IMR-90 (cell line): Measurements from ENCODE around the gene TCOF1. TPM values are rescaled to one million over a fixed set of nuclear protein-coding genes. Genes with fewer than 3 reads are reported as not detected.

Source experiments
- ATAC-seq: fragments of 200-7000 bp; cut with Tn5 transposase; 2 replicates; pipeline ENCODE4 v1.9.1; 2020; ENCODE audit warnings: low read depth, mild to moderate bottlenecking, moderate library complexity
- BruUV-seq: library from RNA; stranded (reverse); fragments of 400-500 nt; replicated peaks from 2 replicates; lab custom pipeline; 2021; lab: Mats Ljungman, UMichigan
- CTCF ChIA-PET: fragments of 300-600 bp; formaldehyde crosslinking; extraction: SDS; loops from one replicate; lab custom pipeline; 2021; ENCODE audit warnings: antibody characterized with exemption; lab: Yijun Ruan, JAX
- POLR2A ChIA-PET: fragments of 300-600 bp; sonication (Branson Sonifier 250); formaldehyde crosslinking; loops from one replicate; lab custom pipeline; 2022; ENCODE audit warnings: antibody characterized with exemption; ENCODE audit not compliant: unreplicated experiment; lab: Charles Lee
- DNase-seq: peaks from one replicate; pipeline ENCODE4 v3.0.0; 2013
- H2AFZ ChIP-seq: replicated peaks from 2 replicates; pipeline ENCODE3; 2013; ENCODE audit warnings: low read length, mild to moderate bottlenecking; ENCODE audit not compliant: poor library complexity
- H2AK5ac ChIP-seq: 2 replicates; pipeline ENCODE4 v1.6.1; 2013; ENCODE audit warnings: low read depth, low read length, inconsistent platforms
- H2AK9ac ChIP-seq: replicated peaks from 2 replicates; pipeline ENCODE3; 2013; ENCODE audit warnings: mild to moderate bottlenecking, low read depth, low read length, moderate library complexity; ENCODE audit not compliant: poor library complexity
- H2BK120ac ChIP-seq: 2 replicates; pipeline ENCODE4 v1.6.1; 2013; ENCODE audit warnings: low read depth, low read length, inconsistent platforms
- H2BK15ac ChIP-seq: 3 replicates; pipeline ENCODE4 v1.6.1; 2013; ENCODE audit warnings: low read depth, low read length, inconsistent platforms
- H2BK20ac ChIP-seq: 2 replicates; pipeline ENCODE4 v1.6.1; 2013; ENCODE audit warnings: low read depth, mild to moderate bottlenecking, inconsistent platforms, low read length, moderate library complexity
- H2BK5ac ChIP-seq: 2 replicates; pipeline ENCODE4 v1.6.1; 2013; ENCODE audit warnings: mild to moderate bottlenecking, low read depth, low read length, inconsistent platforms; ENCODE audit not compliant: poor library complexity, severe bottlenecking
- H3K14ac ChIP-seq: replicated peaks from 2 replicates; pipeline ENCODE4 v1.6.1; 2013; ENCODE audit warnings: low read depth, low read length, inconsistent platforms
- H3K18ac ChIP-seq: 2 replicates; pipeline ENCODE4 v1.6.1; 2013; ENCODE audit warnings: low read depth, low read length, control low read depth
- H3K23ac ChIP-seq: 2 replicates; pipeline ENCODE4 v1.6.1; 2013; ENCODE audit warnings: low read depth, low read length, inconsistent platforms
- H3K27ac ChIP-seq: 2 replicates; pipeline ENCODE4 v1.5.1; 2013; ENCODE audit warnings: mild to moderate bottlenecking, control low read depth, low read length; ENCODE audit not compliant: insufficient read depth
- H3K27me3 ChIP-seq: 2 replicates; pipeline ENCODE4 v1.6.1; 2013; ENCODE audit warnings: low read length; ENCODE audit not compliant: control insufficient read depth, insufficient read depth
- H3K36me3 ChIP-seq: 2 replicates; pipeline ENCODE4 v1.6.1; 2013; ENCODE audit warnings: low read length, mixed read lengths; ENCODE audit not compliant: control insufficient read depth, insufficient read depth
- H3K4ac ChIP-seq: 2 replicates; pipeline ENCODE4 v1.6.1; 2013; ENCODE audit warnings: low read depth, low read length, inconsistent platforms
- H3K4me1 ChIP-seq: 2 replicates; pipeline ENCODE4 v1.6.1; 2013; ENCODE audit warnings: low read length, mixed read lengths; ENCODE audit not compliant: control insufficient read depth, insufficient read depth
- H3K4me2 ChIP-seq: 2 replicates; pipeline ENCODE4 v1.6.1; 2013; ENCODE audit warnings: low read depth, mild to moderate bottlenecking, control low read depth, low read length, moderate library complexity
- H3K4me3 ChIP-seq: 2 replicates; pipeline ENCODE4 v1.5.1; 2013; ENCODE audit warnings: low read depth, mild to moderate bottlenecking, control low read depth, low read length, moderate library complexity; ENCODE audit not compliant: insufficient read depth
- H3K56ac ChIP-seq: 2 replicates; pipeline ENCODE4 v1.6.1; 2013; ENCODE audit warnings: low read length, inconsistent platforms; ENCODE audit not compliant: insufficient read depth; ENCODE audit errors: extremely low read depth
- H3K79me1 ChIP-seq, 2 experiments: 2 replicates each; pipeline ENCODE4 v1.6.1; 2013; ENCODE audit warnings: low read length in 2 of 2, inconsistent platforms in 1 of 2, low read depth in 1 of 2
- H3K9ac ChIP-seq: 2 replicates; pipeline ENCODE4 v1.6.1; 2013; ENCODE audit warnings: low read depth, low read length, control low read depth
- H3K9me1 ChIP-seq: 2 replicates; pipeline ENCODE4 v1.6.1; 2013; ENCODE audit warnings: low read length, inconsistent platforms; ENCODE audit not compliant: insufficient read depth
- H3K9me3 ChIP-seq: 2 replicates; pipeline ENCODE4 v1.6.1; 2013; ENCODE audit warnings: low read length; ENCODE audit not compliant: control insufficient read depth, insufficient read depth
- H4K20me1 ChIP-seq: 2 replicates; pipeline ENCODE4 v1.6.1; 2013; ENCODE audit warnings: low read length, inconsistent platforms; ENCODE audit not compliant: insufficient read depth
- H4K5ac ChIP-seq: 2 replicates; pipeline ENCODE4 v1.6.1; 2013; ENCODE audit warnings: mild to moderate bottlenecking, low read depth, low read length, control low read depth
- H4K8ac ChIP-seq, 2 experiments: 2 replicates each; pipeline ENCODE4 v1.6.1; 2013; ENCODE audit warnings: low read depth in 2 of 2, low read length in 2 of 2, control low read depth in 1 of 2, inconsistent platforms in 1 of 2
- H4K91ac ChIP-seq: 2 replicates; pipeline ENCODE4 v1.6.1; 2013; ENCODE audit warnings: low read depth, low read length, inconsistent platforms; ENCODE audit not compliant: insufficient read depth
- BHLHE40 ChIP-seq: fragments of 150-350 bp; IDR thresholded peaks from 2 replicates; pipeline ENCODE4 v1.6.1; 2016; ENCODE audit warnings: mild to moderate bottlenecking, low read depth, low read length
- CEBPB ChIP-seq: IDR thresholded peaks from 2 replicates; pipeline ENCODE4 v1.6.1; 2012; ENCODE audit warnings: low read depth, low read length, improper control_type of control experiment
- CHD1 ChIP-seq: IDR thresholded peaks from 2 replicates; pipeline ENCODE4 v1.6.1; 2012; ENCODE audit warnings: low read depth, low read length, improper control_type of control experiment
- CTCF ChIP-seq: conservative IDR thresholded peaks from 2 replicates; pipeline ENCODE4 v1.5.1; 2012; ENCODE audit warnings: mild to moderate bottlenecking, low read depth, low read length, improper control_type of control experiment
- ELK1 ChIP-seq: fragments of 150-350 bp; IDR thresholded peaks from 2 replicates; pipeline ENCODE4 v1.6.1; 2016; ENCODE audit warnings: low read depth, mild to moderate bottlenecking, low read length, moderate library complexity, borderline replicate concordance
- FOS ChIP-seq: fragments of 150-350 bp; IDR thresholded peaks from 2 replicates; pipeline ENCODE4 v1.6.1; 2016; ENCODE audit warnings: low read depth, low read length
- MAFK ChIP-seq: IDR thresholded peaks from 2 replicates; pipeline ENCODE4 v1.6.1; 2012; ENCODE audit warnings: low read depth, low read length, improper control_type of control experiment
- MAZ ChIP-seq: IDR thresholded peaks from 2 replicates; pipeline ENCODE4 v1.6.1; 2012; ENCODE audit warnings: low read depth, mild to moderate bottlenecking, low read length, improper control_type of control experiment, moderate library complexity, borderline replicate concordance
- MXI1 ChIP-seq: IDR thresholded peaks from 2 replicates; pipeline ENCODE4 v1.6.1; 2012; ENCODE audit warnings: low read depth, mild to moderate bottlenecking, low read length, moderate library complexity, borderline replicate concordance
- NFE2L2 ChIP-seq: fragments of 150-350 bp; IDR thresholded peaks from 2 replicates; pipeline ENCODE4 v1.6.1; 2016; ENCODE audit warnings: low read depth, mild to moderate bottlenecking, low read length
- POLR2A ChIP-seq: IDR thresholded peaks from 2 replicates; pipeline ENCODE4 v1.6.1; 2012; ENCODE audit warnings: mild to moderate bottlenecking, low read depth, low read length
- RAD21 ChIP-seq: IDR thresholded peaks from 2 replicates; pipeline ENCODE4 v1.6.1; 2012; ENCODE audit warnings: low read length, improper control_type of control experiment
- RCOR1 ChIP-seq: IDR thresholded peaks from 2 replicates; pipeline ENCODE4 v1.6.1; 2012; ENCODE audit warnings: mild to moderate bottlenecking, low read length, improper control_type of control experiment; ENCODE audit not compliant: insufficient replicate concordance
- RFX5 ChIP-seq: IDR thresholded peaks from 2 replicates; pipeline ENCODE4 v1.8.0; 2012; ENCODE audit warnings: low read depth, mild to moderate bottlenecking, low read length, moderate library complexity
- SMC3 ChIP-seq: fragments of 150-350 bp; IDR thresholded peaks from 2 replicates; pipeline ENCODE4 v1.6.1; 2016; ENCODE audit warnings: low read depth, mild to moderate bottlenecking, antibody characterized with exemption, low read length, moderate library complexity
- USF2 ChIP-seq: fragments of 150-350 bp; IDR thresholded peaks from 2 replicates; pipeline ENCODE4 v1.6.1; 2017; ENCODE audit warnings: mild to moderate bottlenecking, antibody characterized with exemption, low read length, low read depth
- WGBS, 2 experiments: methylation state at CpG; one replicate each; pipeline versions ENCODE4 v1.1.5 to v1.1.7; 2013; ENCODE audit warnings: missing lambda C conversion rate in 2 of 2; ENCODE audit not compliant: insufficient read length in 1 of 2; ENCODE audit errors: extremely low coverage in 2 of 2; 5-methylcytosine and 5-hydroxymethylcytosine counted together
- dilution Hi-C: fragments of 300-500 bp; cut with HindIII; formaldehyde crosslinking; loops from one replicate; pipeline ENCODE4 v1.14.3; 2018; ENCODE audit warnings: low sequenced_read_pairs; ENCODE audit not compliant: unreplicated experiment
- in situ Hi-C: fragments of 300-500 bp; cut with MboI; formaldehyde crosslinking; loops from 3 replicates; pipeline ENCODE4 v1.14.3; 2019; ENCODE audit warnings: low sequenced_read_pairs, inconsistent platforms, mixed read lengths
- intact Hi-C: fragments of 100-400 bp; cut with micrococcal nuclease; formaldehyde crosslinking; loops from 2 replicates; pipeline ENCODE4 v1.10.0; 2022
- polyA plus RNA-seq, 3 experiments: library from polyadenylated mRNA; depleted of rRNA; stranded (reverse); fragments of >200 nt; gene quantifications; 2 replicates each; pipeline ENCODE4 v1.2.3, GENCODE V29; 2012; ENCODE audit warnings: low replicate concordance in 1 of 3
- total RNA-seq: library from RNA; depleted of rRNA; stranded (reverse); fragments of >200 nt; gene quantifications from 2 replicates; pipeline ENCODE4 v1.2.3, GENCODE V29; 2012

TCOF1 gene
- total and polyA plus RNA-seq, 2 of the 4 experiments (the other 2 are of a cell fraction) = 18.2 to 19.7 TPM

- intact Hi-C loops = no loop called here
- no TSS peak for BruUV-seq
- no peak for ATAC-seq
Observed at GRCh38 chr5:150338546-150338945, 19.0 kb upstream of the TCOF1 start.

More at GRCh38 chr5:150338546-150338945, 19.0 kb upstream of the TCOF1 start:
- no peak for TF ChIP-seq ELK1
- TF ChIP-seq BHLHE40 = no peak
- no peak for TF ChIP-seq POLR2A
- no peak for TF ChIP-seq MXI1
- no peak for TF ChIP-seq CEBPB
- TF ChIP-seq FOS = no peak
- no peak for TF ChIP-seq SMC3
- no peak for TF ChIP-seq MAZ
- TF ChIP-seq RCOR1 = no peak
- no peak for TF ChIP-seq CTCF
- no peak for TF ChIP-seq RAD21
- no peak for TF ChIP-seq NFE2L2
- no peak for TF ChIP-seq CHD1
- TF ChIP-seq RFX5 = no peak
- TF ChIP-seq MAFK = no peak
- no peak for TF ChIP-seq USF2
- H4K5ac ChIP-seq = no peak overlapping the region
- dilution Hi-C loops (no loop called here), in situ Hi-C loops (no loop called here)
- peaks cover 12% of the 10 kb centered on the region for H3K4me1 ChIP-seq
- no peak overlapping the region for H2BK20ac ChIP-seq
- no peaks in the 10 kb centered on the region; the same call in 1 of the 2 replicates for H3K27me3 ChIP-seq
- H3K9me1 ChIP-seq = peaks cover 6% of the 10 kb centered on the region
- H3K4me2 ChIP-seq = no peak overlapping the region
- no peak overlapping the region for H3K9ac ChIP-seq
- no peak overlapping the region for H3K4me3 ChIP-seq
- no peaks in the 10 kb centered on the region for H3K79me1 ChIP-seq
- H4K8ac ChIP-seq = no peak overlapping the region
- no peak overlapping the region for H2BK15ac ChIP-seq
- no peak overlapping the region for H4K91ac ChIP-seq
- H3K14ac ChIP-seq = no peak overlapping the region
- H2AK5ac ChIP-seq = no peak overlapping the region; the same call in 1 of the 2 replicates
- no peaks in the 10 kb centered on the region for H4K20me1 ChIP-seq
- no peak overlapping the region for H3K27ac ChIP-seq
- no peak overlapping the region for H3K23ac ChIP-seq
- H2AK9ac ChIP-seq = no peak overlapping the region
- no peak overlapping the region for H2AFZ ChIP-seq
- H3K4ac ChIP-seq = no peak overlapping the region
- 94% methylated on average over 8 of the region's 11 CpGs; no CpG with 5 or more reads in 1 of the 2 experiments for WGBS, 2 experiments
- POLR2A ChIA-PET = no interaction called here
- H2BK5ac ChIP-seq = no peak overlapping the region
- H3K9me3 ChIP-seq = no peaks in the 10 kb centered on the region
- no peak overlapping the region for H2BK120ac ChIP-seq
- H3K36me3 ChIP-seq = no peaks in the 10 kb centered on the region
- CTCF ChIA-PET = interaction anchor here (0.6 kb wide), 2 partner anchors 19 to 66 kb away, joined by 3 to 6 read pairs; no protein-coding TSS in a partner anchor
- DNase-seq = no peak
- no peak overlapping the region for H3K56ac ChIP-seq
- H3K18ac ChIP-seq = no peak overlapping the region
